Measurements from ENCODE around the gene ZDHHC11B.
"Not testable (repeated sequence)": the region's sequence is repeated elsewhere in the genome, so short reads cannot be mapped to it uniquely, and the experiment has no call there.

GRCh38 chr5:774854-775505 lies 9.5 kb downstream of the ZDHHC11B start:
- TF ChIP-seq, protein P1, sequence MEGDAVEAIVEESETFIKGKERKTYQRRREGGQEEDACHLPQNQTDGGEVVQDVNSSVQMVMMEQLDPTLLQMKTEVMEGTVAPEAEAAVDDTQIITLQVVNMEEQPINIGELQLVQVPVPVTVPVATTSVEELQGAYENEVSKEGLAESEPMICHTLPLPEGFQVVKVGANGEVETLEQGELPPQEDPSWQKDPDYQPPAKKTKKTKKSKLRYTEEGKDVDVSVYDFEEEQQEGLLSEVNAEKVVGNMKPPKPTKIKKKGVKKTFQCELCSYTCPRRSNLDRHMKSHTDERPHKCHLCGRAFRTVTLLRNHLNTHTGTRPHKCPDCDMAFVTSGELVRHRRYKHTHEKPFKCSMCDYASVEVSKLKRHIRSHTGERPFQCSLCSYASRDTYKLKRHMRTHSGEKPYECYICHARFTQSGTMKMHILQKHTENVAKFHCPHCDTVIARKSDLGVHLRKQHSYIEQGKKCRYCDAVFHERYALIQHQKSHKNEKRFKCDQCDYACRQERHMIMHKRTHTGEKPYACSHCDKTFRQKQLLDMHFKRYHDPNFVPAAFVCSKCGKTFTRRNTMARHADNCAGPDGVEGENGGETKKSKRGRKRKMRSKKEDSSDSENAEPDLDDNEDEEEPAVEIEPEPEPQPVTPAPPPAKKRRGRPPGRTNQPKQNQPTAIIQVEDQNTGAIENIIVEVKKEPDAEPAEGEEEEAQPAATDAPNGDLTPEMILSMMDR (IDR thresholded peaks at IDR 0.05), result not testable (repeated sequence)
- TF ChIP-seq EP300 (IDR thresholded peaks at IDR 0.05), result not testable (repeated sequence)

All from stomach (tissue), 4 donors.